Measurements from ENCODE around the gene CEACAM8. TPM values are rescaled to one million over a fixed set of nuclear protein-coding genes. Genes with fewer than 3 reads are reported as not detected.

Gene CEACAM8
- total and polyA plus RNA-seq, 2 donors (not counting 1 experiment from before 2014, with no cell fraction given), result not detected

- H3K27me3 ChIP-seq (replicated peaks in 1 of 4; ENCODE audit: control extremely low read depth in 1 of 4, control insufficient read depth in 3 of 4, insufficient read depth in 4 of 4, low read length in 3 of 4), result peaks cover 0 to 8% (median 0%) of the 10 kb centered on the region in 4 experiments
- no peak overlapping the region for H3K4me2 ChIP-seq (replicated peaks; ENCODE audit: low read depth, low read length, poor library complexity, severe bottlenecking)
- H3K36me3 ChIP-seq (replicated peaks in 1 of 2; ENCODE audit: control extremely low read depth in 1 of 2, control insufficient read depth in 1 of 2, extremely low read depth in 1 of 2, insufficient read depth in 2 of 2, low read length in 1 of 2), result no peaks in the 10 kb centered on the region
- CTCF ChIA-PET, result interaction anchor here (1.4 kb wide), 1 partner anchor 8 kb away, joined by 3 read pairs; no protein-coding TSS in a partner anchor
- H3K27me3 Mint-ChIP-seq, result peaks cover 46% of the 10 kb centered on the region
- no peak for TF ChIP-seq EZH2 (IDR thresholded peaks at IDR 0.05; ENCODE audit: borderline replicate concordance, insufficient read depth, low read depth, low read length, poor library complexity, severe bottlenecking)
- no peaks in the 10 kb centered on the region for H3K4me1 ChIP-seq (ENCODE audit: control insufficient read depth in 2 of 2, insufficient read depth in 2 of 2, low read length in 2 of 2)
- no peak overlapping the region for H3K4me3 ChIP-seq (ENCODE audit: control extremely low read depth in 1 of 5, extremely low read depth in 1 of 5, insufficient read depth in 1 of 5, low read depth in 2 of 5, low read length in 4 of 5)
- ATAC-seq (ENCODE audit: low read depth) (no peak), DNase-seq (no peak)
- intact Hi-C loops (cut with micrococcal nuclease), result no loop called here
- H3K4me3 Mint-ChIP-seq, result no peak overlapping the region
- POLR2A ChIA-PET, result no interaction called here
- H3K9me3 Mint-ChIP-seq (ENCODE audit: insufficient read depth), result no peaks in the 10 kb centered on the region
- no peaks in the 10 kb centered on the region for H3K79me2 ChIP-seq (ENCODE audit: control insufficient read depth, insufficient read depth, low read length)
- peaks cover 0 to 5% (median 0%) of the 10 kb centered on the region in 3 donors for H3K9me3 ChIP-seq (ENCODE audit: control extremely low read depth in 1 of 3, control insufficient read depth in 2 of 3, insufficient read depth in 1 of 3, low read length in 2 of 3)
- H2AFZ ChIP-seq (ENCODE audit: insufficient read depth, low read depth, low read length, poor library complexity, severe bottlenecking), result no peak overlapping the region
- no peaks in the 10 kb centered on the region for H3K4me1 Mint-ChIP-seq
- H3K27ac Mint-ChIP-seq, result no peak overlapping the region
- H4K20me1 ChIP-seq (ENCODE audit: control insufficient read depth, insufficient read depth, low read length, poor library complexity, severe bottlenecking), result no peaks in the 10 kb centered on the region
- no peak overlapping the region for H3K9ac ChIP-seq (ENCODE audit: low read length)
- WGBS (ENCODE audit: insufficient coverage), result 71% methylated on average over 1 of the region's 2 CpGs
- H3K27ac ChIP-seq (ENCODE audit: low read length in 2 of 2), result no peak overlapping the region
These were observed 33.9 kb upstream of the CEACAM8 start for GRCh38 chr19:42628411-42629140.

GRCh38 chr19:42627916-42628315, 33.2 kb upstream of the CEACAM8 start:
- 67% methylated on average over 1 of the region's 2 CpGs for WGBS (ENCODE audit: insufficient coverage)
- no peak overlapping the region for H3K4me3 Mint-ChIP-seq
- Histone ChIP-seq H2AFZ (ENCODE audit: insufficient read depth, low read depth, low read length, poor library complexity, severe bottlenecking) (no peak overlapping the region), H3K9me3 (ENCODE audit: control extremely low read depth in 1 of 3, control insufficient read depth in 2 of 3, insufficient read depth in 1 of 3, low read length in 2 of 3) (peaks cover 0 to 5% (median 0%) of the 10 kb centered on the region in 3 donors), H3K4me3 (ENCODE audit: control extremely low read depth in 1 of 5, extremely low read depth in 1 of 5, insufficient read depth in 1 of 5, low read depth in 2 of 5, low read length in 4 of 5) (no peak overlapping the region), H3K27me3 (replicated peaks in 1 of 4; ENCODE audit: control extremely low read depth in 1 of 4, control insufficient read depth in 3 of 4, insufficient read depth in 4 of 4, low read length in 3 of 4) (peaks cover 0 to 8% (median 1%) of the 10 kb centered on the region in 4 experiments), H3K9ac (ENCODE audit: low read length) (no peak overlapping the region), H4K20me1 (ENCODE audit: control insufficient read depth, insufficient read depth, low read length, poor library complexity, severe bottlenecking) (no peaks in the 10 kb centered on the region), H3K4me2 (replicated peaks; ENCODE audit: low read depth, low read length, poor library complexity, severe bottlenecking) (no peak overlapping the region), H3K79me2 (ENCODE audit: control insufficient read depth, insufficient read depth, low read length) (no peaks in the 10 kb centered on the region), H3K36me3 (replicated peaks in 1 of 2; ENCODE audit: control extremely low read depth in 1 of 2, control insufficient read depth in 1 of 2, extremely low read depth in 1 of 2, insufficient read depth in 2 of 2, low read length in 1 of 2) (no peaks in the 10 kb centered on the region), H3K4me1 (ENCODE audit: control insufficient read depth in 2 of 2, insufficient read depth in 2 of 2, low read length in 2 of 2) (no peaks in the 10 kb centered on the region), H3K27ac (ENCODE audit: low read length in 2 of 2) (no peak overlapping the region)
- H3K4me1 Mint-ChIP-seq, result no peaks in the 10 kb centered on the region
- intact Hi-C loops (cut with micrococcal nuclease), result no loop called here
- H3K27me3 Mint-ChIP-seq, result peaks cover 46% of the 10 kb centered on the region
- no peak for DNase-seq
- H3K27ac Mint-ChIP-seq, result no peak overlapping the region
- TF ChIP-seq EZH2 (IDR thresholded peaks at IDR 0.05; ENCODE audit: borderline replicate concordance, insufficient read depth, low read depth, low read length, poor library complexity, severe bottlenecking), result no peak
- TF ChIP-seq CTCF (IDR thresholded peaks at IDR 0.05), result no peak
- no peak for ATAC-seq (ENCODE audit: low read depth)
- POLR2A ChIA-PET, result no interaction called here
- no peaks in the 10 kb centered on the region for H3K9me3 Mint-ChIP-seq (ENCODE audit: insufficient read depth)
- CTCF ChIA-PET, result interaction anchor here (1.4 kb wide), 1 partner anchor 9 kb away, joined by 3 read pairs; no protein-coding TSS in a partner anchor

All from B cell (primary cell).